AG04450 (cell line): ENCODE results near the gene LRCH1. TPM values are rescaled to one million over a fixed set of nuclear protein-coding genes. Genes with fewer than 3 reads are reported as not detected.

Experiments
- CTCF ChIA-PET: fragments of 300-600, 350-600 bp; formaldehyde crosslinking; extraction: SDS; loops from one replicate; lab custom pipeline; 2022; ENCODE audit warnings: antibody characterized with exemption, inconsistent platforms; lab: Charles Lee
- POLR2A ChIA-PET: fragments of 350-600 bp; formaldehyde crosslinking; extraction: SDS; loops from one replicate; lab custom pipeline; 2021; ENCODE audit warnings: antibody characterized with exemption, inconsistent platforms; lab: Yijun Ruan, JAX
- DNase-seq: peaks from one replicate; pipeline ENCODE4 v3.0.0-alpha.2; 2011; ENCODE audit warnings: low read depth, low spot score
- H3K27ac ChIP-seq: one replicate; pipeline ENCODE4 v1.5.1; 2012; ENCODE audit warnings: low read depth, low read length, control low read depth
- H3K27me3 ChIP-seq: one replicate; pipeline ENCODE4 v1.6.0; 2012; ENCODE audit warnings: low read length; ENCODE audit not compliant: control insufficient read depth, insufficient read depth
- H3K4me3 ChIP-seq: 2 replicates; pipeline ENCODE4 v1.5.1; 2011; ENCODE audit warnings: mild to moderate bottlenecking, low read depth, low read length, control low read depth
- H3K9me3 ChIP-seq: 2 replicates; pipeline ENCODE4 v1.5.1; 2012; ENCODE audit warnings: low read length; ENCODE audit not compliant: control insufficient read depth, insufficient read depth
- polyA plus RNA-seq: library from polyadenylated mRNA; depleted of rRNA; stranded (reverse); fragments of >200 nt; gene quantifications from 2 replicates; pipeline ENCODE4 v1.2.3, GENCODE V29; 2011
- TF ChIP-seq, protein P1 (sequence below): IDR thresholded peaks from 2 replicates; pipeline ENCODE4 v1.5.1; 2011; ENCODE audit warnings: low read depth, low read length, control low read depth, inconsistent platforms

LRCH1 gene
- polyA plus RNA-seq, 1 experiment = 17.4 TPM

DNA sequence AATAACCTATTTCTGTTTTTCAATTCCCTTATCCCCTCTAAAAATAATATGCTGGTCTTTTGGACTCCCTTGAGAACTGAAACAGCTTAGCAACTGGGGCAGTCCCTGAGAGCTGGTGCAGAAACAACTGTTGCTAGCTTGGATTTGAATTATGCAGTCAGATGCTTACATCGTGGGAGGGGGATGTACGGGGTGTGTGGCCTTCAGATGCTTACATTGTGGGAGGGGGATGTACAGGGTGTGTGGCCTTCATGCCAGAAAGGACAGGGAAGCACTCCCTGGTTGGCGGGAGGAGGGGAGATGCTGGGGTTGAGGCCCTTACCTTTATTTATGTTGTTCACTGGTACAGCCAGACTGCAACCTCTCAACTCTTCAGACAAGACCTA lies 25.6 kb downstream of the LRCH1 start:
- POLR2A ChIA-PET = interaction anchor here (1.1 kb wide), 1 partner anchor 26 kb away, joined by 3 read pairs; the partner anchor contains the start of gene LRCH1
- no peak for DNase-seq
- Histone ChIP-seq H3K4me3 (no peak overlapping the region), H3K9me3 (no peaks in the 10 kb centered on the region), H3K27me3 (no peaks in the 10 kb centered on the region), H3K27ac (no peak overlapping the region)
- TF ChIP-seq, protein P1, sequence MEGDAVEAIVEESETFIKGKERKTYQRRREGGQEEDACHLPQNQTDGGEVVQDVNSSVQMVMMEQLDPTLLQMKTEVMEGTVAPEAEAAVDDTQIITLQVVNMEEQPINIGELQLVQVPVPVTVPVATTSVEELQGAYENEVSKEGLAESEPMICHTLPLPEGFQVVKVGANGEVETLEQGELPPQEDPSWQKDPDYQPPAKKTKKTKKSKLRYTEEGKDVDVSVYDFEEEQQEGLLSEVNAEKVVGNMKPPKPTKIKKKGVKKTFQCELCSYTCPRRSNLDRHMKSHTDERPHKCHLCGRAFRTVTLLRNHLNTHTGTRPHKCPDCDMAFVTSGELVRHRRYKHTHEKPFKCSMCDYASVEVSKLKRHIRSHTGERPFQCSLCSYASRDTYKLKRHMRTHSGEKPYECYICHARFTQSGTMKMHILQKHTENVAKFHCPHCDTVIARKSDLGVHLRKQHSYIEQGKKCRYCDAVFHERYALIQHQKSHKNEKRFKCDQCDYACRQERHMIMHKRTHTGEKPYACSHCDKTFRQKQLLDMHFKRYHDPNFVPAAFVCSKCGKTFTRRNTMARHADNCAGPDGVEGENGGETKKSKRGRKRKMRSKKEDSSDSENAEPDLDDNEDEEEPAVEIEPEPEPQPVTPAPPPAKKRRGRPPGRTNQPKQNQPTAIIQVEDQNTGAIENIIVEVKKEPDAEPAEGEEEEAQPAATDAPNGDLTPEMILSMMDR = no peak
- CTCF ChIA-PET = interaction anchor here (1.6 kb wide), 1 partner anchor 142 kb away, joined by 4 read pairs; no protein-coding TSS in a partner anchor

DNA sequence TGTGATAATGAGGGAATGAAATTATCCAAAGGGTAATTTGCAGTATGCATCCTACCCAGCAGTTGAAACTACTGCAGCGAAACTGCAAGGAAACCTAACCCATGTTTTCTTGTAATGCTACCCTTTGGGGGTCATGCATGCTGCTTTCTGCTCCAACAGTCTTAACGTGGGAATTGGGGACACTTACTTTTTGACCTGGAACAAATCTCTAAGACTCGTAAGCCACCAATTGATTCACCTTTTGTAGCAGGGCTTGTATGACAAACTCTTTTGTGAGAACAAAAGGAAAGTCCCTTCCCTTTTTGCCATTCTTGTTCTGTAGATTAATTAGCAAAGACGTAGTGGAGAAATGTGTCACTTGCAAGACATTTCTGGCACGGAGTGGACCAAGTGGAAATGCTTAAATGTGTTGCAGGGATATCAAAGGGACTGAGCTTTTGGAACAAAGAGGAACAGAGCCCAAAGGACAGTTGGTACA lies 27.4 kb downstream of the LRCH1 start:
- no peaks in the 10 kb centered on the region for H3K27me3 ChIP-seq
- ChIA-PET POLR2A (no interaction called here), CTCF (interaction anchor here (1.6 kb wide), 1 partner anchor 28 kb away, joined by 5 read pairs; no protein-coding TSS in a partner anchor)
- no peaks in the 10 kb centered on the region for H3K9me3 ChIP-seq
- TF ChIP-seq, protein P1 = no peak
- no peak for DNase-seq
- H3K27ac ChIP-seq = no peak overlapping the region
- no peak overlapping the region for H3K4me3 ChIP-seq

DNA sequence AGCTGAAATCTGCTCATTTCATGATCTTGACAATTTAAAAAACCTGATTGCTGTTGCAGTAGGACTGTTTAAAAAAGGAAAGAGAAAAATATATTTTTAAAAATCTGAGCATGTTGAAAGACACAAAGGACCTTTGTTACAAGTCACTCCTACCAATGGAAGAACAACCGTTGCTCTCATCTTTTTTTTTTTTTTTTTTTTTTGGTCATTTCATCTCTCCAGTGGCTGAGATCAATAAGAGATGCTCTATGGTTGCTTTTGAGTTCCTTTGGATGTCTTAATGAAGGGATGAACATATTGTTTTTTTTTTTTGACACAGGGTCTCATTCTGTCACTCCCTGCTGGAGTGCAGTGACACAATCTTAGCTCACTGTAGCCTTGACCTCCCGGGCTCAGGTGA lies 29.2 kb downstream of the LRCH1 start:
- TF ChIP-seq, protein P1 = no peak
- no peak overlapping the region for H3K27ac ChIP-seq
- H3K9me3 ChIP-seq = no peaks in the 10 kb centered on the region
- H3K27me3 ChIP-seq = no peaks in the 10 kb centered on the region
- H3K4me3 ChIP-seq = no peak overlapping the region
- ChIA-PET CTCF (interaction anchor here (0.6 to 0.7 kb wide), 3 partner anchors 10 to 63 kb away, joined by 3 to 9 read pairs (median 5); no protein-coding TSS in a partner anchor), POLR2A (no interaction called here)
- no peak for DNase-seq

DNA sequence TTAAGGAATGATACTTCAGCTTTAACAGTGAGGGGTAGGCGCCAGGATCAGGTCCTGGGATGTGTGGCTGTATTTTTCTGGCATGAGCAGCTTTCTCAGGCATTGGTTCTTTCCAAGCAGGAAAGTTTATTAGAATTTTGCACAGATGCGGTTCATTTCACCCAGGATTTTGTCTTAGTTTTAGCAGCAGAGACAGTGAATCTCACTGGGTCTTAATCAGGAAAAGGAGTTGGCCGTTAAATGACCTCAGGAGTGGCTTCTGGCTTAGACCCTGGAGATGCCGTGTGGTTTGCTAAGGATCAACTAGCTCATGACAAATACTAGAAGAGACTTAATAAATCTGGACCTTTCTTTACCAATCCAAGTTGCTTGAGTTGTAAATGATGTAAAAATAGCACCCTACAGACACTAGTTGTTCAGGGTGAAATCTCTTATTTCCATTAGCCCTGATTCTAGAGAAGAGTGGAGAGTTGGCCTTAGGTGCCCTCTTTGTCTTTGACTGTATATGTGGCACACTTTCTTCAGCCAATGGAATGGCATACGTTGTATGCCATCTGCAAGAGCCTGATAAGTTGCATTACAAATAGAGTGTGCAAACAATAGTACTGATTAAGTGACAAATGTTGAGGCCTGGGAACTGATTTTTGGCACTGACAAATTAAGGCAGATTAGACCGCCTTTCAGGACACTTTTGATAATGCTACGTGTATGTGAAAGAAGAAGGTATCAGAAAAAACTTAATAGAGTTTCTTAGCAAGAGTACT lies 34.0 kb downstream of the LRCH1 start:
- Histone ChIP-seq H3K27me3 (no peaks in the 10 kb centered on the region), H3K4me3 (no peak overlapping the region), H3K27ac (no peak overlapping the region), H3K9me3 (no peaks in the 10 kb centered on the region)
- DNase-seq = no peak
- CTCF ChIA-PET = interaction anchor here (1.4 kb wide), 1 partner anchor 135 kb away, joined by 4 read pairs; no protein-coding TSS in a partner anchor
- POLR2A ChIA-PET = no interaction called here
- TF ChIP-seq, protein P1 = no peak

DNA sequence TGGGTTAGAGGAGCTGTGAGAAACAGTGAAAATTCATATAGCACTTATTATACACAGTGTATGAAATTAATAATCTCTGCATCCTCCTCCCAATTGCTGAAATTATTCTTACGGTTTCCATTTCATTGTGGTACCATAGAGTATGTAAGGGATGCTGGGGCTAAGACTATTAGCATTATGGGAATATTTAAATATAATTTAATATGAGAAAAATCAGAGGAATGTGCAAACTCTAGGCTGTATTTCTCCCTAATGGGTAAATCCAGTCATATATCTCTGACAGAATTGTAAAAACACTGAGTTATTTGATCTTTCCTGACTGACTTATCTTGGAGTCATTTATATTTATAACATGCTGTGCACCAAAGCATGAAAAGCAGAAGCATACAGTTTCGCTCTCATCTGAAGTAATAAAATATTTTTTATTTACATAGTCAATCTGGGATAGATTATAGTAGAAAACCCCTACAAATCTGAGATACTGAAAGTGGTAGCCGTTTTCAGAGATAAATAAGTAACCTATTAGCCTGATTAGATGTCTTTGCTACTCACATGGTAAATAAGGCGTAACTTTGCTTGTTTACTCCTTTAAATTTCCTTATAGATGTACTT lies 34.9 kb downstream of the LRCH1 start:
- TF ChIP-seq, protein P1 = no peak
- CTCF ChIA-PET = no interaction called here
- Histone ChIP-seq H3K4me3 (no peak overlapping the region), H3K9me3 (no peaks in the 10 kb centered on the region), H3K27me3 (no peaks in the 10 kb centered on the region), H3K27ac (no peak overlapping the region)
- no peak for DNase-seq
- POLR2A ChIA-PET = no interaction called here
